HFF-Myc (cell line): ENCODE data around the gene CLK4.

ENCODE experiments used
- DNase-seq: peaks from one replicate; pipeline ENCODE4 v3.0.0-alpha.2; 2011; ENCODE audit warnings: low read depth; ENCODE audit errors: extremely low read depth
- H3K4me3 ChIP-seq: replicated peaks from 2 replicates; pipeline ENCODE4 v1.5.1; 2011; ENCODE audit warnings: low read depth, mild to moderate bottlenecking, control low read depth, low read length
- TF ChIP-seq, protein P1 (sequence below): IDR thresholded peaks from 2 replicates; pipeline ENCODE4 v1.5.1; 2012; ENCODE audit warnings: mild to moderate bottlenecking, low read depth, low read length, control low read depth; ENCODE audit errors: missing control alignments

Gene CLK4

GRCh38 chr5:178651046-178651810, 24.4 kb upstream of the CLK4 start:
- H3K4me3 ChIP-seq = no peak overlapping the region
- no peak for DNase-seq
- TF ChIP-seq, protein P1, sequence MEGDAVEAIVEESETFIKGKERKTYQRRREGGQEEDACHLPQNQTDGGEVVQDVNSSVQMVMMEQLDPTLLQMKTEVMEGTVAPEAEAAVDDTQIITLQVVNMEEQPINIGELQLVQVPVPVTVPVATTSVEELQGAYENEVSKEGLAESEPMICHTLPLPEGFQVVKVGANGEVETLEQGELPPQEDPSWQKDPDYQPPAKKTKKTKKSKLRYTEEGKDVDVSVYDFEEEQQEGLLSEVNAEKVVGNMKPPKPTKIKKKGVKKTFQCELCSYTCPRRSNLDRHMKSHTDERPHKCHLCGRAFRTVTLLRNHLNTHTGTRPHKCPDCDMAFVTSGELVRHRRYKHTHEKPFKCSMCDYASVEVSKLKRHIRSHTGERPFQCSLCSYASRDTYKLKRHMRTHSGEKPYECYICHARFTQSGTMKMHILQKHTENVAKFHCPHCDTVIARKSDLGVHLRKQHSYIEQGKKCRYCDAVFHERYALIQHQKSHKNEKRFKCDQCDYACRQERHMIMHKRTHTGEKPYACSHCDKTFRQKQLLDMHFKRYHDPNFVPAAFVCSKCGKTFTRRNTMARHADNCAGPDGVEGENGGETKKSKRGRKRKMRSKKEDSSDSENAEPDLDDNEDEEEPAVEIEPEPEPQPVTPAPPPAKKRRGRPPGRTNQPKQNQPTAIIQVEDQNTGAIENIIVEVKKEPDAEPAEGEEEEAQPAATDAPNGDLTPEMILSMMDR = no peak

DNA sequence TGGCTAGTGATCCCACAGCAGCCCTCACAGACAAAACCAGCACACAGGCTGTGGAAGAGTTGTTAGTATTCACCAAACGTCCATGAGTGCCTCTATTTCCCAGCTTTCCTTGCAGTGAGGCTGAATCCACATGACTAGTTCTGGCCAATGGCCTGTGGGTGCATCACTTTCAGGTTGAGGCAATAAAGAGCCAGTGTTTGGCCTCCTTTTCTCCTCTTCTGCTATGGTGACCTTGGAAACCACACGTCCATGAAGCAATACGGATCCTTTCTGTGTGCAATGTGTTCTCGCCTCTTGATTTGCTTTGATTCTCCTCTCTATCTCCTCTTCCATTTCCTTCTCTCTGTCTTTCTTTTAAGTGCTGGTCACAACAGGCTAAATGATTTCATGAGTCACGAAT, 23.4 kb upstream of the CLK4 start:
- no peak overlapping the region for H3K4me3 ChIP-seq
- no peak for DNase-seq
- TF ChIP-seq, protein P1 = no peak

GRCh38 chr5:178649580-178649979, 22.7 kb upstream of the CLK4 start:
- TF ChIP-seq, protein P1 = no peak
- H3K4me3 ChIP-seq = no peak overlapping the region
- DNase-seq = no peak

GRCh38 chr5:178644826-178645545, 18.1 kb upstream of the CLK4 start:
- peak; percentile 74 for DNase-seq
- TF ChIP-seq, protein P1 = no peak
- H3K4me3 ChIP-seq = no peak overlapping the region

DNA sequence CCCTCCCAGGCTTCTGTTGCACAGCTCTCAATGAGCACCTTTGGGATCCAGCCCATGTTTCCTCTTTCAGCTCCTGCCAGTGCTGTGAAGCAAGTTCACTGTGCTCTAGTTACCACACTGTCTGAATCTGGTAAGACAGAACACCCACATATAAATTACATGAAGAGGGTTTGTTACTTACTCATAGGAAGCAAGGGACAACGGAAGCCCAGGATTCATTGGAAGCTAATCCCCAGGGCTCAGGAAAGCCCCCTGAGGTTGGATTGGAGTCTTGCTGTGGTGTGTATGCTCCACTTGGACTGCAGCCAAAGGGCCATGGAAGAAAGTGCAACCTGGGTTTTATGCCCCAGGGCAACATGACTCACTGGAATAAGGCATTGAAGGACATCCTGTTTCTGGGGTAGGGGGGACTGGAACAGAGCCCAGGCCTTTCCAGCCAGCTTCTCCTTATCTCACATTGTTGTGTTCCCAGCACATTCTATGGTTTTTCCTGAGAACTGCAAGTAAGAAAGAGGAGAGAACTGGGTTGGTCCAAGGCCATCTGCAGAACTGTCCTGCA, 15.6 kb upstream of the CLK4 start:
- DNase-seq = peak; percentile 97
- H3K4me3 ChIP-seq = no peak overlapping the region
- TF ChIP-seq, protein P1 = no peak

GRCh38 chr5:178641711-178642110, 14.9 kb upstream of the CLK4 start:
- TF ChIP-seq, protein P1 = no peak
- DNase-seq = no peak
- no peak overlapping the region for H3K4me3 ChIP-seq
